GM19099 (cell line): ENCODE results near the gene OTOG.

Experiments used
- POLR2A ChIP-seq: IDR thresholded peaks from 3 replicates; pipeline ENCODE4 v1.6.1; 2011; ENCODE audit warnings: low read depth; ENCODE audit not compliant: insufficient read length; ENCODE audit errors: extremely low read depth

OTOG gene

GRCh38 chr11:17528181-17528691 lies 18.8 kb upstream of the OTOG start:
- TF ChIP-seq POLR2A, result no peak

GRCh38 chr11:17528906-17529843 lies 17.9 kb upstream of the OTOG start:
- TF ChIP-seq POLR2A, result no peak

- no peak for TF ChIP-seq POLR2A
Measured at GRCh38 chr11:17529844-17530185, 17.2 kb upstream of the OTOG start.

- no peak for TF ChIP-seq POLR2A
Measured at GRCh38 chr11:17531071-17531600, 15.9 kb upstream of the OTOG start.

- TF ChIP-seq POLR2A, result no peak
Measured at GRCh38 chr11:17531636-17532113, 15.4 kb upstream of the OTOG start.

GRCh38 chr11:17532784-17533183 lies 14.3 kb upstream of the OTOG start:
- TF ChIP-seq POLR2A, result no peak

- TF ChIP-seq POLR2A, result no peak
Measured at GRCh38 chr11:17533341-17533740, 13.7 kb upstream of the OTOG start.

- TF ChIP-seq POLR2A, result no peak
Measured at GRCh38 chr11:17533778-17534415, 13.2 kb upstream of the OTOG start.

GRCh38 chr11:17535488-17535887 lies 11.6 kb upstream of the OTOG start:
- TF ChIP-seq POLR2A, result no peak

- TF ChIP-seq POLR2A, result no peak
Measured at GRCh38 chr11:17537261-17537660, 9.8 kb upstream of the OTOG start.

GRCh38 chr11:17538054-17538453 lies 9.0 kb upstream of the OTOG start:
- TF ChIP-seq POLR2A, result no peak

- no peak for TF ChIP-seq POLR2A
Measured at GRCh38 chr11:17538731-17539130, 8.3 kb upstream of the OTOG start.

GRCh38 chr11:17540807-17541206 lies 6.3 kb upstream of the OTOG start:
- TF ChIP-seq POLR2A, result no peak

- TF ChIP-seq POLR2A, result no peak
Measured at GRCh38 chr11:17541330-17541885, 5.7 kb upstream of the OTOG start.

- no peak for TF ChIP-seq POLR2A
Measured at GRCh38 chr11:17542249-17542648, 4.8 kb upstream of the OTOG start.
